BE2C (cell line): ENCODE data around the gene DNAJB14.

Source experiments
- DNase-seq: peaks from one replicate; pipeline ENCODE4 v3.0.0-alpha.2; 2020
- H3K27me3 ChIP-seq: fragments of 250-450 bp; sonication (Bioruptor Pico); 2 replicates; pipeline ENCODE4 v1.5.1; 2020; ENCODE audit warnings: mild to moderate bottlenecking
- H3K36me3 ChIP-seq: fragments of 250-450 bp; sonication (Bioruptor Pico); 2 replicates; pipeline ENCODE4 v1.5.1; 2020; ENCODE audit warnings: mild to moderate bottlenecking
- H3K4me1 ChIP-seq: fragments of 250-450 bp; sonication (Bioruptor Pico); 2 replicates; pipeline ENCODE4 v1.5.1; 2020
- H3K4me3 ChIP-seq: 2 replicates; pipeline ENCODE4 v1.5.1; 2011; ENCODE audit warnings: low read depth, low read length
- H3K9me3 ChIP-seq: fragments of 250-450 bp; sonication (Bioruptor Pico); 2 replicates; pipeline ENCODE4 v1.5.1; 2020
- CTCF ChIP-seq: IDR thresholded peaks from 2 replicates; pipeline ENCODE4 v1.5.1; 2012; ENCODE audit warnings: mild to moderate bottlenecking, low read depth, low read length

DNAJB14 gene

GRCh38 chr4:99921174-99921573 lies 25.2 kb downstream of the DNAJB14 start:
- TF ChIP-seq CTCF, result no peak
- H3K4me1 ChIP-seq, result no peaks in the 10 kb centered on the region
- no peaks in the 10 kb centered on the region for H3K9me3 ChIP-seq
- H3K4me3 ChIP-seq, result no peak overlapping the region
- H3K36me3 ChIP-seq, result no peaks in the 10 kb centered on the region; the same call in 1 of the 2 replicates
- H3K27me3 ChIP-seq, result no peaks in the 10 kb centered on the region
- DNase-seq, result no peak

GRCh38 chr4:99918656-99919055 lies 27.8 kb downstream of the DNAJB14 start:
- DNase-seq, result no peak
- H3K4me3 ChIP-seq, result no peak overlapping the region
- TF ChIP-seq CTCF, result no peak
- no peaks in the 10 kb centered on the region for H3K27me3 ChIP-seq
- H3K4me1 ChIP-seq, result no peaks in the 10 kb centered on the region
- no peaks in the 10 kb centered on the region; the same call in 1 of the 2 replicates for H3K36me3 ChIP-seq
- no peaks in the 10 kb centered on the region; the same call in 1 of the 2 replicates for H3K9me3 ChIP-seq

GRCh38 chr4:99917575-99917974 lies 28.8 kb downstream of the DNAJB14 start:
- H3K27me3 ChIP-seq, result no peaks in the 10 kb centered on the region
- no peaks in the 10 kb centered on the region; the same call in 1 of the 2 replicates for H3K36me3 ChIP-seq
- no peaks in the 10 kb centered on the region; the same call in 1 of the 2 replicates for H3K9me3 ChIP-seq
- DNase-seq, result no peak
- no peak for TF ChIP-seq CTCF
- no peak overlapping the region for H3K4me3 ChIP-seq
- no peaks in the 10 kb centered on the region for H3K4me1 ChIP-seq

- Histone ChIP-seq H3K4me1 (no peaks in the 10 kb centered on the region), H3K4me3 (no peak overlapping the region), H3K36me3 (no peaks in the 10 kb centered on the region), H3K9me3 (no peaks in the 10 kb centered on the region; the same call in 1 of the 2 replicates), H3K27me3 (no peaks in the 10 kb centered on the region)
- DNase-seq, result no peak
- TF ChIP-seq CTCF, result no peak
Observed at GRCh38 chr4:99915449-99915848, 31.0 kb downstream of the DNAJB14 start.

GRCh38 chr4:99894998-99895397 lies 51.4 kb downstream of the DNAJB14 start:
- no peaks in the 10 kb centered on the region for H3K27me3 ChIP-seq
- H3K36me3 ChIP-seq, result no peaks in the 10 kb centered on the region
- DNase-seq, result no peak
- no peak for TF ChIP-seq CTCF
- peak overlapping the region; percentile 95 for H3K4me3 ChIP-seq
- H3K4me1 ChIP-seq, result no peaks in the 10 kb centered on the region
- no peaks in the 10 kb centered on the region for H3K9me3 ChIP-seq

GRCh38 chr4:99894161-99894997 lies 52.0 kb downstream of the DNAJB14 start, which contains the start of gene LAMTOR3:
Gene LAMTOR3 (minus strand): TSS chr4:99894427. CDS start chr4:99893963, 464 bp downstream.
- H3K4me1 ChIP-seq, result no peaks in the 10 kb centered on the region
- H3K4me3 ChIP-seq, result peak within 1 kb of the TSS; percentile 95
- H3K36me3 ChIP-seq, result no peaks in the 10 kb centered on the region
- no peak for TF ChIP-seq CTCF
- peak; percentile 89 for DNase-seq
- H3K27me3 ChIP-seq, result no peaks in the 10 kb centered on the region
- no peaks in the 10 kb centered on the region for H3K9me3 ChIP-seq
